HG02840 (cell line): ENCODE measurements around the gene CHAT.
"Not testable (repeated sequence)": the region's sequence is repeated elsewhere in the genome, so short reads cannot be mapped to it uniquely, and the experiment has no call there.

Experiments
- ATAC-seq: cut with Tn5 transposase; IDR thresholded peaks from one replicate; pipeline ENCODE4 v1.9.1; 2021; ENCODE audit warnings: mild to moderate bottlenecking, moderate library complexity, moderate number of reproducible peaks; ENCODE audit not compliant: unreplicated experiment, low FRiP score

Gene CHAT

DNA sequence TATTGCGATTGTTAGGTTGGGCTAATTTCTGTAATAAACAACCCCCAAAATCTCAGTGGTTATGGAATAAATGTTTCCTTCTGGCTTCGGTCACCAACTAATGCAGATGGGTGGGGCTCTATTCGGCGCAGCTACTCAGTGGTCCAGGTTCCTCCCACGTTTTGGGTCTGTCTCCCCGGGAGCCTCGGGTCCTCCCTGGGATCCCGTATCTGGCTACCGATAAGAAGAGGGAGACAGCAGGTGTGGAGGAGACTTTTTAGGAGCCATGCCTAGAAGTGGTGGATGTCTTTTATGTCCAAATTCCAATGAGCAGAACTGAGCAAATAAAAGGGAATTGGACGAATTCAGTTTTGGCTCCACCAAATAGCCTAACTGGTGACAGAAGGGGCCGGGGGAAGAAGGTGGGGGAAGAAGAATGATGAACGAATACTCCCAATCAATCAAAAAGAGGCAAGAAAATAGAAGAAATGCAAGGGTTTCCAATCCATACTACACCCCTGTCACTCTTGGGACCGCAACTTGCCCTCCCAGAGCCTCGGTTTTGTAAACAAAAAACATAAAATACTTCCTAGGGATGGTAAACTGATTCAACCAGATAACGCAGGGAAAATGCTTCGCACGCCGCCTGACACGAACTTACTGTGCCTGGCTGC lies 65.1 kb downstream of the CHAT start:
- no peak for ATAC-seq

DNA sequence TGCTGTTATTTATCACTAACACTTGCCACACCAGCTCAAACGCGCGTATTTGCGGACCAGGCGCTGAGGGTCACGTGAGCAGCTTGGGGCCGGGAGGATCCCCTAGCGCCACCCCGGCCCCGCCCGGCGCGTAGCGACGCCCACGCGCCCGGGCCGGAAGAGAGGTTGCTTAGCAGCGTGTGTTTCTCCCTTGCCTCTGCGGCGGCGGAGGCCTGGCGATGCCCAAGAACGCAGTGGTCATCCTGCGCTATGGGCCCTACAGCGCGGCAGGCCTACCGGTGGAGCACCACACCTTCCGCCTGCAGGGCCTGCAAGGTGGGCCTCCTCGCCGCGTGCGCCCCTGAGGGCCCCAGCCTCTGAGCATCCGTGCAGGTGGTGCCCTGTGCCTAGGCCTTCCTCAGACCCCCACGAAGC lies 65.7 kb downstream of the CHAT start, which contains the start of gene C10orf53:
Gene C10orf53 (plus strand): TSS at position 172 of the 414 bp plus-strand sequence. CDS start 47 bp downstream, at position 219.
- ATAC-seq: no peak

- ATAC-seq: not testable (repeated sequence)
Measured at GRCh38 chr10:49682449-49682848, 68.6 kb downstream of the CHAT start.

GRCh38 chr10:49682879-49683278 lies 69.0 kb downstream of the CHAT start:
- no peak for ATAC-seq

DNA sequence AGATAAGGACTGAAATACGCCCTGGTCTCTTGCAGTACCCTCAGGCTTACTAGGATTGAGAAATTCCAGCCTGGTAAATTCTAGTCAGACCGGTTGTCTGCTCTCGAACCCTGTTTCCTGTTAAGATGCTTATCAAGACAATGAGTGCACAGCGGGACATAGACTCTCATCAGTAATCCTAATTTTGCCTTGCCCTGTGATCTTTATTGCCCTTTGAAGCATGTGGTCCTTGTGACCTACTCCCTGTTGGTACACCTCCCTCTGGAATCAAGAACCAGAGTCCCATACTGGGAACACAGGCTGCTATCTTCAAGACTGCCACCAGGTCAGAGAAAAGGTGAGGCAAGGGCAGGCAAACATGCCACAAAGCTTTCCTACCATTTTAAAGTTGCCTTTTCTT lies 72.8 kb downstream of the CHAT start:
- ATAC-seq: no peak

- no peak for ATAC-seq
Measured at GRCh38 chr10:49688261-49688846, 74.5 kb downstream of the CHAT start.

GRCh38 chr10:49688920-49689319 lies 75.1 kb downstream of the CHAT start:
- no peak for ATAC-seq

GRCh38 chr10:49689882-49690510 lies 76.2 kb downstream of the CHAT start:
- ATAC-seq: no peak

DNA sequence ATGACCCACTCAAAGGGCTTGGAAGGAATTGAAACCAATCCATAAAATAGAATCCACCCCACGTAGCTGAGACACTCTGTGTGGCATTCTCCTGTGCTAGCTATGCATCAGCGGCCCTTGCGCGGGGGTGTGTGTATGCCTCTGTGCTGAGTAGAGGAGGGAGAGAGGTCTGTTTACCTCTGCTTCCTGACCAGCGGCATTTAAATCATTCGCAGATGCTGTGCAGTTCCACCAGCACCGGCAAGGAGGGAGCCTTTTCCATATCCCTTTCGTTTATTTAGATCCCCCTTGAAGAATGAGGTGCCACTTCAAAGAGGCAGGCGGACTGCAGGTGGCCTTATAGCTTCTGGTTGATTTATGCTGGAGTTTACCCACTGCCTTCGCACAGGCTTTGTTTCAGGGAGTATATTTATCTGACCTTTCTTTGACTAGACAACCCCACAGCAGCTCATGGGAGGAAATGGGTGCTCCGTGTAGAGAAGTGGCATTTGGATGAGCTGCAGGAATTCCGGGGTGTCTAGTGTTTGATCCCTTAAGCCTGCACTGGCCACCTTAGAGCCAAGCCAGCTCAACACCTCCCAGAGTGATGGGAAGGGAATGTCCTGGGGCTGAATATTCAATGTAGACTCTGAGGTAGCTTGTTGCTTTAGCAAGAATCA lies 77.0 kb downstream of the CHAT start:
- no peak for ATAC-seq

- no peak for ATAC-seq
Measured at GRCh38 chr10:49691588-49691987, 77.8 kb downstream of the CHAT start.

GRCh38 chr10:49694466-49694865 lies 80.6 kb downstream of the CHAT start:
- ATAC-seq: no peak

DNA sequence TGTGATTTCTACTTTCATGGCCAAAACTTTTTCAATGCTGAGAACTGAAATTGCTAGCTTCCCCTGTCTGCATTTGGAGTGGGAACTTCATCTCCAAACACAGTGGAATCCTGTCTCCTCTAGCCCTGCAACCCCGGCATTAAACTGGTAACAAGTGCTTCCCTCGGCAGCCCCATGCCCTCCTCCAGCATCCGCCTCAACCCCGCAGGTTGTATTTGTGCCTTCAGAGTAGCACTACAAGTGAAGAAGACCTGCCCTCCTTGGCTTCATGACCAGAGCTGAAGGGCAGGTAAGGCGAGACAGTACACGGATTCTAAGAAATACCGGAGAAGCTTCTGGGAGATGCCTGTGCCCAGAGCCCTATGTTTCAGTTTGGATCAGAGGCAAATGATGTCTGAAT lies 82.5 kb downstream of the CHAT start:
- no peak for ATAC-seq

- ATAC-seq: no peak
Measured at GRCh38 chr10:49698679-49699078, 84.8 kb downstream of the CHAT start.

GRCh38 chr10:49700211-49700610 lies 86.4 kb downstream of the CHAT start:
- ATAC-seq: no peak

GRCh38 chr10:49700997-49701396 lies 87.2 kb downstream of the CHAT start:
- no peak for ATAC-seq

DNA sequence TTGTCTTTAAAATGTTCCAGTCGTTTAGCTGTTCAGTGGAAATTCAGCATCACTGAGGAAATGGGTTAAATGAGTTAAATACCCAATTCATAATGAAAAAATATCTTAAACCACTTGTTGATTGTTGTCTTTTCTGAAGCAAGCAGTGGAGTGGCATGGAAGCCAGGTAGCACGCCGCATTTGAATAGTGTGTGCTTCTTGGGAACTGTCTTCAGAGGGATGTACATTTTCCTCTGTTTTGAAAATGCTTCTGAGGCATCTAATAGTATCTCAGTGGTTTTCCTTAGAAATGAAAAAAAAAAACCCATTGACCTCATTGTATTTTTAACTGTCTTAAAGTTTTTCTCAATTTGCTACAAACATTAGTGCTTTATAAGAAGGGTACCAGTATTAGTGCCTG lies 93.7 kb downstream of the CHAT start:
- ATAC-seq: no peak

GRCh38 chr10:49709934-49710333 lies 96.1 kb downstream of the CHAT start:
- no peak for ATAC-seq

DNA sequence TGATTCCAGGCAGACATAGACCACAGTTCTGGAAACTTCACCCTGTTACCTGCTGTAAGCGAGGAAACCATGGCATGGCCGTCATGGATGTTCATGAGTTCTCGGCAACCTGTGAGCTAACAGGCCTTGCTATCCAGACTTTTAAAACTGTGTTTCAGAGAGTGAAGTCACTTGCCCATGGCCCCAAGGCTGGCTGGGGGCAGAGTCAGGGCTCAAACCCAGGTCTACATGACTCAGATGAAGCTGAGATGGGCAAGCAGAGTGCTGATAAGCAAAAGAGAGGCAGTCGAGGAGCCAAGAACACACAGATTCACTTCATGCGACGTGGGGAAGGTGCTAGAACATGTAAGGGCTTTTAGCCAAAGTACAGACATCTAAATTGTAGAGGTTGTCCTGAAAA lies 97.1 kb downstream of the CHAT start:
- no peak for ATAC-seq

DNA sequence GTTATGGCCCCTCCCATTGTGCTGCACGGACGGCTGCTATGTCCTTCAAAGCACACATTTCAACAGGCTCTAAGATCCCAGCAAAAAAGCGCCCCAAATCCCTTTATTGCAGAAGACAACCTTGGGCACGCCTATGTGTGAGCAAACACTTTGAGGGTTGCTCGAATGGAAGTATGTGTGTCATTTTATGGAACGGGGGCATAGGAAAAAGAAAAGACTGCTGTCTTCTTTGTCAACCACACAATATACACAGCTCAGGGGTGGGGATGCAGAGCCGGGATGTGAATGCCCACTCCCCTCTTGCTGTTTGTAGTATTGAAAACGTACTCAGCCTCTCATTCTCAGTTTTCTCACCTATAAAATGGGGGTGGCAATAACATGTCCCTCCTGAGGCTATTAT lies 97.6 kb downstream of the CHAT start:
- no peak for ATAC-seq

DNA sequence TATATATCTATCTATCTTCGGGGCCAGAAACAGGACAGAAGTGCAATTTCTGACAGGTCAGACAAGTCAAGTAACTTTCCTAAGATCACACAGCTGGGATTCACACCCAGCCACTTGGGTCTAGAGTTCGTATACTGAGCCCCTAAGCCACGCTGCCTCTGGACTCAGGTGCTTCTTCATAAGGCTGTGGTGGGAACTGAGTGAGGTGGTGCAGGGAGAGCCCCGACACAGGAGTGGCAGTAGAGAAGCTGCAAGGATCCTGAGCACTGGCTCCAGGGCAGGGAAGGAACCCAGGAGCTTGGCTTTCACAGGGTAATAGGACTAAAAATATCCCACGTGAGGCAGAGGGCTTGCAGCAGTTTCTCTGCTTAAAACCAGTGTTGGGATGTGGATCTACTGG lies 99.4 kb downstream of the CHAT start:
- ATAC-seq: no peak
